ENCODE data around the gene GSTM3.
"Not testable (repeated sequence)": the region's sequence is repeated elsewhere in the genome, so short reads cannot be mapped to it uniquely, and the experiment has no call there.

DNA sequence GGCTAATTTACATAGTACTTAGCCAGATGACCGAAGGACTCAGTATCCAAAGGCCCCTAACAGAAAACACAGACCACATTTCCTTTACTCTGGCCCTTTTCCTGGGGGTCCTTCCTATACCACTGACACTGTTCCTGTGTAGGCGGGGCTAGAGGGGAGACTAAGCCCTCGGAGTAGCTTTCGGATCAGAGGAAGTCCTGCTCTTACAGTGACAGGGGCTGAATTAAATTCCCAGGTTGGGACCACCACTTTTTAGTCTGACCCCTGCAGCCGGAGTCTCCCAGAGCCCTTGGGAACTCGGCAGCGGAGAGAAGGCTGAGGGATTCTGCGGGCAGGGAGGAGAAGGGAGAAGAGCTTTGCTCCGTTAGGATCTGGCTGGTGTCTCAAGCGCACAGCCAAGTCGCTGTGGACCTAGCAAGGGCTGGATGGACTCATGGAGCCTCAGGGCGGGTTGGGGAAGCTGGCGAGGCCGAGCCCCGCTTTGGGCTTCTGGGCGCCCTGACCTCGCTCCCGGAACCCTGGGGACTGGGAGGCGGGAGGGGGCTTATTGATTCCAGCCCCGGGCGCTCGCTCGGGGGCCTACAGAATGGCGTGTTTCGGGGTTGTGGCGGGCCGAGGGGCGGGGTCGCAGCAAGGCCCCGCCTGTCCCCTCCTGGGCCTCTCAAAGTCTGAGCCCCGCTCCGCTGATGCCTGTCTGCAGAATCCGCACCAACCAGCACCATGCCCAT, 29.1 kb downstream of the GSTM3 start, which contains the start of gene GSTM5:
- TF ChIP-seq, protein P1, sequence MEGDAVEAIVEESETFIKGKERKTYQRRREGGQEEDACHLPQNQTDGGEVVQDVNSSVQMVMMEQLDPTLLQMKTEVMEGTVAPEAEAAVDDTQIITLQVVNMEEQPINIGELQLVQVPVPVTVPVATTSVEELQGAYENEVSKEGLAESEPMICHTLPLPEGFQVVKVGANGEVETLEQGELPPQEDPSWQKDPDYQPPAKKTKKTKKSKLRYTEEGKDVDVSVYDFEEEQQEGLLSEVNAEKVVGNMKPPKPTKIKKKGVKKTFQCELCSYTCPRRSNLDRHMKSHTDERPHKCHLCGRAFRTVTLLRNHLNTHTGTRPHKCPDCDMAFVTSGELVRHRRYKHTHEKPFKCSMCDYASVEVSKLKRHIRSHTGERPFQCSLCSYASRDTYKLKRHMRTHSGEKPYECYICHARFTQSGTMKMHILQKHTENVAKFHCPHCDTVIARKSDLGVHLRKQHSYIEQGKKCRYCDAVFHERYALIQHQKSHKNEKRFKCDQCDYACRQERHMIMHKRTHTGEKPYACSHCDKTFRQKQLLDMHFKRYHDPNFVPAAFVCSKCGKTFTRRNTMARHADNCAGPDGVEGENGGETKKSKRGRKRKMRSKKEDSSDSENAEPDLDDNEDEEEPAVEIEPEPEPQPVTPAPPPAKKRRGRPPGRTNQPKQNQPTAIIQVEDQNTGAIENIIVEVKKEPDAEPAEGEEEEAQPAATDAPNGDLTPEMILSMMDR (IDR thresholded peaks at IDR 0.05): not testable (repeated sequence)
- not testable (repeated sequence) for TF ChIP-seq ZFX (IDR thresholded peaks at IDR 0.05; ENCODE audit: borderline replicate concordance)

Data from 22Rv1 (cell line).